Fibroblast of lung (primary cell): ENCODE results near the gene GATC.

Experiments
- EZH2 ChIP-seq: IDR thresholded peaks from 2 replicates; pipeline ENCODE4 v1.5.1; 2012; ENCODE audit warnings: low read length, control low read depth, mild to moderate bottlenecking; ENCODE audit errors: missing control alignments
- TF ChIP-seq, protein P1 (sequence below), 2 donors: IDR thresholded peaks in 1 of 2; conservative IDR thresholded peaks in 1 of 2; 1 replicate in 1 of 2; 2 replicates in 1 of 2; pipeline ENCODE4 v1.5.1; 2011 to 2012; ENCODE audit warnings: low read length in 2 of 2, control low read depth in 1 of 2, inconsistent platforms in 1 of 2, low read depth in 1 of 2, mild to moderate bottlenecking in 1 of 2

DNA sequence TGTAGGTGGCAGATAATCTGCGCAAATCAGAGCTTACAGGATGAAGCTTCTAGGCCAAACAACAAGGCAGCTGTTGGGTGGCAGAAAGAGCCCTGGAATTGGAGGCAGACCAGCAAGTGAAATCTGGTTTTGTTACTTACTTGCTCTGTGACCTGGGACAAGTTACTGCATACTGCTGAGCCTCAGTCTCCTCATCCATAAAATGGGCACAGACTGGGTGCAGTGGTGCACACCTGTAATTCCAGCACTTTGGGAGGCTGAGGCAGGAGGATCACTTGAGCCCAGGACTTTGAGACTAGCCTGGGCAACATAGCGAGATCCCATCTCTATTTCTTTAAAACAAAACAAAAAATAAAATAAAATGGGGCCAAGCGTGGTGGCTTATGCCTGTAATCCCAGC lies 39.7 kb upstream of the GATC start:
- TF ChIP-seq, protein P1, sequence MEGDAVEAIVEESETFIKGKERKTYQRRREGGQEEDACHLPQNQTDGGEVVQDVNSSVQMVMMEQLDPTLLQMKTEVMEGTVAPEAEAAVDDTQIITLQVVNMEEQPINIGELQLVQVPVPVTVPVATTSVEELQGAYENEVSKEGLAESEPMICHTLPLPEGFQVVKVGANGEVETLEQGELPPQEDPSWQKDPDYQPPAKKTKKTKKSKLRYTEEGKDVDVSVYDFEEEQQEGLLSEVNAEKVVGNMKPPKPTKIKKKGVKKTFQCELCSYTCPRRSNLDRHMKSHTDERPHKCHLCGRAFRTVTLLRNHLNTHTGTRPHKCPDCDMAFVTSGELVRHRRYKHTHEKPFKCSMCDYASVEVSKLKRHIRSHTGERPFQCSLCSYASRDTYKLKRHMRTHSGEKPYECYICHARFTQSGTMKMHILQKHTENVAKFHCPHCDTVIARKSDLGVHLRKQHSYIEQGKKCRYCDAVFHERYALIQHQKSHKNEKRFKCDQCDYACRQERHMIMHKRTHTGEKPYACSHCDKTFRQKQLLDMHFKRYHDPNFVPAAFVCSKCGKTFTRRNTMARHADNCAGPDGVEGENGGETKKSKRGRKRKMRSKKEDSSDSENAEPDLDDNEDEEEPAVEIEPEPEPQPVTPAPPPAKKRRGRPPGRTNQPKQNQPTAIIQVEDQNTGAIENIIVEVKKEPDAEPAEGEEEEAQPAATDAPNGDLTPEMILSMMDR (conservative IDR thresholded peaks at IDR 0.05 in 1 of 2, IDR thresholded peaks at IDR 0.05 in 1 of 2; ENCODE audit: low read depth in 1 of 2, low read length in 2 of 2), result no peak
- TF ChIP-seq EZH2, result no peak
